ENCODE data around the gene BRCA1. TPM values are rescaled to one million over a fixed set of nuclear protein-coding genes. Genes with fewer than 3 reads are reported as not detected.

The BRCA1 gene
- total RNA-seq, 1 experiment from 2014 or later = 44.1 TPM

- Histone ChIP-seq H3K4me1 (ENCODE audit: control insufficient read depth in 1 of 2, insufficient read depth in 2 of 2, low read length in 2 of 2) (no peaks in the 10 kb centered on the region), H3K36me3 (ENCODE audit: control insufficient read depth in 1 of 2, insufficient read depth in 2 of 2, low read length in 2 of 2) (peaks cover 2 to 5% of the 10 kb centered on the region in 2 experiments; a peak in 3 of 4 replicates), H3K27me3 (ENCODE audit: insufficient read depth, low read length) (no peaks in the 10 kb centered on the region), H3K9me2 (ENCODE audit: insufficient read depth) (no peaks in the 10 kb centered on the region), H3K27ac (ENCODE audit: low read depth, low read length) (no peak overlapping the region), H3K9ac (ENCODE audit: low read length) (no peak overlapping the region), H2AFZ (ENCODE audit: low read depth, low read length, poor library complexity, severe bottlenecking) (no peak overlapping the region), H3K79me2 (ENCODE audit: insufficient read depth, low read length) (no peaks in the 10 kb centered on the region), H3K9me3 (ENCODE audit: control insufficient read depth in 1 of 2, insufficient read depth in 1 of 2, low read depth in 1 of 2, low read length in 2 of 2) (no peaks in the 10 kb centered on the region), H3K4me2 (ENCODE audit: low read length) (no peak overlapping the region), H4K20me1 (ENCODE audit: insufficient read depth) (no peaks in the 10 kb centered on the region), H3K4me3 (replicated peaks in 1 of 2; ENCODE audit: low read depth in 1 of 2, low read length in 2 of 2) (no peak overlapping the region)
- ATAC-seq = no peak
- POLR2A ChIA-PET = no interaction called here
- no peak for DNase-seq (ENCODE audit: low read depth, low spot score)
- intact Hi-C loops (cut with micrococcal nuclease) = no loop called here
- RAD21 ChIA-PET (ENCODE audit: low non-redundant PET in 1 of 2, low total read pairs in 2 of 2, uncharacterized antibody in 2 of 2, unreplicated experiment in 2 of 2) = no interaction called here
- BruUV-seq (replicated peaks) = no TSS peak
- no peak for TF ChIP-seq YY1 (IDR thresholded peaks at IDR 0.05; ENCODE audit: extremely low read depth, insufficient replicate concordance, low read depth, low read length)
- TF ChIP-seq CTCF (IDR thresholded peaks at IDR 0.05 in 2 of 3, conservative IDR thresholded peaks at IDR 0.05 in 1 of 3; ENCODE audit: borderline replicate concordance in 1 of 3, insufficient read depth in 1 of 3, low read depth in 2 of 3, low read length in 2 of 3) = no peak
- no peak for TF ChIP-seq EGR1 (IDR thresholded peaks at IDR 0.05; ENCODE audit: low read depth)
- TF ChIP-seq SIN3A (IDR thresholded peaks at IDR 0.05; ENCODE audit: low read depth) = no peak
- TF ChIP-seq ELF1 (IDR thresholded peaks at IDR 0.05; ENCODE audit: borderline replicate concordance, low read depth) = no peak
- TF ChIP-seq, protein P1, sequence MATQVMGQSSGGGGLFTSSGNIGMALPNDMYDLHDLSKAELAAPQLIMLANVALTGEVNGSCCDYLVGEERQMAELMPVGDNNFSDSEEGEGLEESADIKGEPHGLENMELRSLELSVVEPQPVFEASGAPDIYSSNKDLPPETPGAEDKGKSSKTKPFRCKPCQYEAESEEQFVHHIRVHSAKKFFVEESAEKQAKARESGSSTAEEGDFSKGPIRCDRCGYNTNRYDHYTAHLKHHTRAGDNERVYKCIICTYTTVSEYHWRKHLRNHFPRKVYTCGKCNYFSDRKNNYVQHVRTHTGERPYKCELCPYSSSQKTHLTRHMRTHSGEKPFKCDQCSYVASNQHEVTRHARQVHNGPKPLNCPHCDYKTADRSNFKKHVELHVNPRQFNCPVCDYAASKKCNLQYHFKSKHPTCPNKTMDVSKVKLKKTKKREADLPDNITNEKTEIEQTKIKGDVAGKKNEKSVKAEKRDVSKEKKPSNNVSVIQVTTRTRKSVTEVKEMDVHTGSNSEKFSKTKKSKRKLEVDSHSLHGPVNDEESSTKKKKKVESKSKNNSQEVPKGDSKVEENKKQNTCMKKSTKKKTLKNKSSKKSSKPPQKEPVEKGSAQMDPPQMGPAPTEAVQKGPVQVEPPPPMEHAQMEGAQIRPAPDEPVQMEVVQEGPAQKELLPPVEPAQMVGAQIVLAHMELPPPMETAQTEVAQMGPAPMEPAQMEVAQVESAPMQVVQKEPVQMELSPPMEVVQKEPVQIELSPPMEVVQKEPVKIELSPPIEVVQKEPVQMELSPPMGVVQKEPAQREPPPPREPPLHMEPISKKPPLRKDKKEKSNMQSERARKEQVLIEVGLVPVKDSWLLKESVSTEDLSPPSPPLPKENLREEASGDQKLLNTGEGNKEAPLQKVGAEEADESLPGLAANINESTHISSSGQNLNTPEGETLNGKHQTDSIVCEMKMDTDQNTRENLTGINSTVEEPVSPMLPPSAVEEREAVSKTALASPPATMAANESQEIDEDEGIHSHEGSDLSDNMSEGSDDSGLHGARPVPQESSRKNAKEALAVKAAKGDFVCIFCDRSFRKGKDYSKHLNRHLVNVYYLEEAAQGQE (IDR thresholded peaks at IDR 0.05; ENCODE audit: low read depth) = no peak
- TF ChIP-seq SP1 (IDR thresholded peaks at IDR 0.05; ENCODE audit: low read depth) = no peak
- TF ChIP-seq, protein P2, sequence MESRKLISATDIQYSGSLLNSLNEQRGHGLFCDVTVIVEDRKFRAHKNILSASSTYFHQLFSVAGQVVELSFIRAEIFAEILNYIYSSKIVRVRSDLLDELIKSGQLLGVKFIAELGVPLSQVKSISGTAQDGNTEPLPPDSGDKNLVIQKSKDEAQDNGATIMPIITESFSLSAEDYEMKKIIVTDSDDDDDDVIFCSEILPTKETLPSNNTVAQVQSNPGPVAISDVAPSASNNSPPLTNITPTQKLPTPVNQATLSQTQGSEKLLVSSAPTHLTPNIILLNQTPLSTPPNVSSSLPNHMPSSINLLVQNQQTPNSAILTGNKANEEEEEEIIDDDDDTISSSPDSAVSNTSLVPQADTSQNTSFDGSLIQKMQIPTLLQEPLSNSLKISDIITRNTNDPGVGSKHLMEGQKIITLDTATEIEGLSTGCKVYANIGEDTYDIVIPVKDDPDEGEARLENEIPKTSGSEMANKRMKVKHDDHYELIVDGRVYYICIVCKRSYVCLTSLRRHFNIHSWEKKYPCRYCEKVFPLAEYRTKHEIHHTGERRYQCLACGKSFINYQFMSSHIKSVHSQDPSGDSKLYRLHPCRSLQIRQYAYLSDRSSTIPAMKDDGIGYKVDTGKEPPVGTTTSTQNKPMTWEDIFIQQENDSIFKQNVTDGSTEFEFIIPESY (IDR thresholded peaks at IDR 0.05; ENCODE audit: extremely low read depth, insufficient replicate concordance, low read length) = no peak
- no peak for TF ChIP-seq JUND (IDR thresholded peaks at IDR 0.05)
- no peak for TF ChIP-seq CBX3 (IDR thresholded peaks at IDR 0.05; ENCODE audit: low read depth)
- no peak for TF ChIP-seq TCF7L2 (IDR thresholded peaks at IDR 0.05; ENCODE audit: borderline replicate concordance, extremely low read depth, insufficient read depth, insufficient read length)
- CTCF ChIA-PET = no interaction called here
Observed at GRCh38 chr17:43044024-43044423, 81.1 kb downstream of the BRCA1 start.
